Colonic mucosa (tissue), 4 donors: Measurements from ENCODE around the gene GLRX5. TPM values are rescaled to one million over a fixed set of nuclear protein-coding genes. Genes with fewer than 3 reads are reported as not detected.

Experiments used
- DNase-seq: peaks from one replicate; pipeline ENCODE4 v3.0.0-alpha.2; 2020
- H3K27ac ChIP-seq: fragments of 200-600 bp; one replicate; pipeline ENCODE4 v1.8.0; 2021
- H3K27me3 ChIP-seq: fragments of 200-600 bp; one replicate; pipeline ENCODE4 v1.8.0; 2021
- H3K36me3 ChIP-seq: fragments of 200-600 bp; one replicate; pipeline ENCODE4 v1.8.0; 2021
- H3K4me1 ChIP-seq: fragments of 200-600 bp; one replicate; pipeline ENCODE4 v1.8.0; 2021; ENCODE audit warnings: mild to moderate bottlenecking
- H3K4me3 ChIP-seq: fragments of 200-600 bp; one replicate; pipeline ENCODE4 v1.8.0; 2021
- H3K9ac ChIP-seq, 2 donors: one replicate each; pipeline ENCODE4 v1.7.0; 2013; ENCODE audit warnings: control low read depth in 2 of 2, low read depth in 2 of 2, low read length in 2 of 2
- H3K9me3 ChIP-seq: fragments of 200-600 bp; one replicate; pipeline ENCODE4 v1.8.0; 2021
- CTCF ChIP-seq: fragments of 200-600 bp; IDR thresholded peaks from one replicate; pipeline ENCODE4 v1.8.0; 2022; ENCODE audit warnings: antibody characterized with exemption, mild to moderate bottlenecking
- intact Hi-C: fragments of 100-400 bp; cut with DNase I; formaldehyde crosslinking; loops from one replicate; pipeline ENCODE4 v1.14.1; 2022
- total RNA-seq, 2 donors: library from RNA; stranded (reverse); fragmentation: NEBNext Ultra II Directional in 1 of 2; extraction: Animal tissue kit (Norgen Biotek cat#: 25700) in 1 of 2; gene quantifications; one replicate each; pipeline ENCODE4 v1.2.1, GENCODE V29; 2021
- donor health status: healthy.
- donor health status: DM: no; HTN: no; CAD: no.
- donor health status: DM: no; HTN: no; CAD: no.

Gene GLRX5
- total RNA-seq, 2 donors from 2014 or later = 51.9 to 64.6 TPM

GRCh38 chr14:95519699-95520098 is 15.2 kb upstream of the GLRX5 start:
- peak overlapping the region; percentile 3 to 31 for H3K9ac ChIP-seq
- DNase-seq = peak; percentile 69
- TF ChIP-seq CTCF = no peak
- H3K36me3 ChIP-seq = no peaks in the 10 kb centered on the region
- H3K4me3 ChIP-seq = no peak overlapping the region
- H3K9me3 ChIP-seq = no peaks in the 10 kb centered on the region
- H3K4me1 ChIP-seq = peaks cover 32% of the 10 kb centered on the region
- intact Hi-C loops = no loop called here
- peak overlapping the region; percentile 43 for H3K27ac ChIP-seq
- H3K27me3 ChIP-seq = no peaks in the 10 kb centered on the region

DNA sequence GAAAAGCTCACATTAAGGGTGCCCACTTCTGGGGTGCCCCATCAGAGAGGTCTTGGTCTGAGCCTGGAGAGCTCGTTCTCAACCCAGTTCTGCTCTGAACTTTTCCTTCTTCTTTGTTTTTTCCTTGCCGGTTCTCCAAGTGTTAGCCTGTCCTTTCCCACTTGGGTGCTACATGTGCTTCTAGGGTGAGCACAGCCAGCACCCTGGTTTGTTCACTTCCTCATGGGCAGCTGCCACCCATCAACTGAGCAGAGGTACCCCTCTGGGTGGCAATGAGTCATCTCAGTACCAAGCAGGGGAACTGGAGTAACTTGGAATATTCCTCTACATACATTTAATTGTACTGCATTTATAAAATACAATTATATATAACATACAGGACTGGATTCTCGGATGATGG is 14.5 kb upstream of the GLRX5 start:
- no peak for DNase-seq
- Histone ChIP-seq H3K27me3 (no peaks in the 10 kb centered on the region), H3K4me3 (no peak overlapping the region), H3K27ac (peak overlapping the region; percentile 43), H3K9ac (no peak overlapping the region), H3K4me1 (peaks cover 31% of the 10 kb centered on the region), H3K36me3 (no peaks in the 10 kb centered on the region), H3K9me3 (no peaks in the 10 kb centered on the region)
- no peak for TF ChIP-seq CTCF
- intact Hi-C loops = no loop called here

DNA sequence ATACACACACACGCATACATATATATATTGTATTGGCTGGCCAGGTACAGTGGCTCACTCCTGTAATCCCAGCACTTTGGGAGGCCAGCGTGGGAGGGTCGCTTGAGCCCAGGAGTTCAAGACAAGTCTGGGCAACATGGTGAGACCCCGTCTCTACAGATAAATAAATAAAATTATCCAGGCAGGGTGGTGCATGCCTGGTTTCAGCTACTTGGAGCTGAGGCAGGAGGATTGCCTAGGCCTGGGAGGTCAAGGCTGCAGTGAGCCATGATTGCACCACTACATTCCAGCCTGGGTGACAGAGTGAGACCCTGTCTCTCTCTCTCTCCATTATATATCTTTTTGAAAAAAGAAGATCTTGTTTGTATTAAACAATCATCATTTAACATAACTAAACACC is 13.8 kb upstream of the GLRX5 start:
- Histone ChIP-seq H3K9me3 (no peaks in the 10 kb centered on the region), H3K9ac (no peak overlapping the region), H3K4me1 (peaks cover 25% of the 10 kb centered on the region), H3K27ac (no peak overlapping the region), H3K27me3 (no peaks in the 10 kb centered on the region), H3K36me3 (no peaks in the 10 kb centered on the region), H3K4me3 (no peak overlapping the region)
- intact Hi-C loops = no loop called here
- no peak for DNase-seq
- no peak for TF ChIP-seq CTCF

- DNase-seq = no peak
- Histone ChIP-seq H3K36me3 (no peaks in the 10 kb centered on the region), H3K4me1 (peaks cover 23% of the 10 kb centered on the region), H3K27ac (no peak overlapping the region), H3K27me3 (no peaks in the 10 kb centered on the region), H3K9ac (no peak overlapping the region), H3K4me3 (no peak overlapping the region), H3K9me3 (no peaks in the 10 kb centered on the region)
- intact Hi-C loops = no loop called here
- no peak for TF ChIP-seq CTCF
Observed at GRCh38 chr14:95522116-95522515, 12.7 kb upstream of the GLRX5 start.

DNA sequence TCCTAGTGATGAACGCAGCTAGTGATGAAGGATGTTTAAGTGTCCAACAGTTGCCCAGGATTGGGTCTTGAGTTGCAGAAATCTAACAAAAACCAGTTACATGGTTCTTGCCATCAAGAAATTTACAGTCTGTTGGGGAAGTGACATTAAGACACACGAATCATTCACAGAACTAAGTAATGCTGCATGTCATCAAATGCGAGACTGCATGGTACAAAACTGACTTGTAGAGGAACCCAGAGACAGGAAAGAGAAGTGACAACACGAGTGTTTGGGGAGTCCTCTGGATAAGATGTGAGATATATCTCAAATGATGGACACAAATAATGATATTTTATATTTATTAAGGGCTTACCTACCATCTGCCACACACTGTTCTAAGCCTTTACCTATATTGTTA is 12.3 kb upstream of the GLRX5 start:
- intact Hi-C loops = no loop called here
- Histone ChIP-seq H3K4me1 (peaks cover 20% of the 10 kb centered on the region), H3K9ac (no peak overlapping the region), H3K4me3 (no peak overlapping the region), H3K27ac (no peak overlapping the region), H3K9me3 (no peaks in the 10 kb centered on the region), H3K27me3 (no peaks in the 10 kb centered on the region), H3K36me3 (no peaks in the 10 kb centered on the region)
- TF ChIP-seq CTCF = no peak
- no peak for DNase-seq
